HPDE6-E6E7 (cell line): ENCODE data around the gene C19orf85.
"Not testable (repeated sequence)": the region's sequence is repeated elsewhere in the genome, so short reads cannot be mapped to it uniquely, and the experiment has no call there.

Experiments
- DNase-seq: peaks from one replicate; pipeline ENCODE4 v3.0.0; 2011; ENCODE audit warnings: missing footprints; ENCODE audit errors: extremely low spot score

The C19orf85 gene

GRCh38 chr19:55440411-55441105, 24.0 kb downstream of the C19orf85 start:
- DNase-seq, result no peak

GRCh38 chr19:55439052-55439451, 25.5 kb downstream of the C19orf85 start:
- no peak for DNase-seq

DNA sequence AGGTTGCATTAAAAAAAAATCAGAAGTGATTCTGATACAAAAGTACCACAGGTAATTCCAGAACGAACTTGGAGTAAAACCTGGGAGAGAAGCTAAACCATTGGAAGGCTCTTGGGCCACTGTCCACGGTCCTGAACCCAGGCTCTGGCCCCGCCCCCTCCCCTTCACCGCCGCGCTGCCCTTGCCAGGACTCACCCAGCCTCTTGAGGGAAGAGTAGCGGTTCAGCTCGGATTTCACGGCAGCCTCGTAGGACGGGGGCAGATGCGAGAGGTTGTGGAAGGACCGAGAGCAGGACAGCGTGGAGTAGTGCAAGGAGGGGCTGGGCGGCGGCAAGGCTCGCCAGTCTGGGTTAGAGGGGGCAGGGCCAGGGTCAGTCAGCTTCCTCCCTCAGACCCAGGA, 27.1 kb downstream of the C19orf85 start:
- DNase-seq, result peak; percentile 74

GRCh38 chr19:55436847-55437246, 27.7 kb downstream of the C19orf85 start:
- no peak for DNase-seq

GRCh38 chr19:55435020-55435419, 29.5 kb downstream of the C19orf85 start:
- no peak for DNase-seq

- no peak for DNase-seq
These were observed 30.1 kb downstream of the C19orf85 start for GRCh38 chr19:55434356-55434919.

DNA sequence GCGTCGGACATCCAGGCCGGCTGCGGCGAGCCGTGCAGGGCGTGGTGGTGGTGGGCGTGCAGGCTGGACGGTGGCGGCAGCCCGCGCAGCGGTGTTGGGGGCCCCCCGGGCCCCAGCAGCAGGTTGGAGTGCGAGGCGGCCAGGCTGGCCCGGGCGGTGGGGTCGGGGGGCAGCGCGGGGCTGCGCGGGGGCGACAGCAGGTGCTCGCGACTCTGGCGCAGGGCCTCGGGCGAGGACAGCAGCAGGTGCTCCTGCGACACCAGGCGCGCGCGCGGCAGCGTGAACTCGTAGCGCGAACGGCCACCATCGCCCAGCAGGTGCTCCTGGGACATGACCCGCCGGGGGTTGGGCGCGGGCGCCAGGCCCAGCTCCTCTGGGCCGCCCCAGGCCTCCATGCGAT, 31.3 kb downstream of the C19orf85 start:
- DNase-seq, result no peak

DNA sequence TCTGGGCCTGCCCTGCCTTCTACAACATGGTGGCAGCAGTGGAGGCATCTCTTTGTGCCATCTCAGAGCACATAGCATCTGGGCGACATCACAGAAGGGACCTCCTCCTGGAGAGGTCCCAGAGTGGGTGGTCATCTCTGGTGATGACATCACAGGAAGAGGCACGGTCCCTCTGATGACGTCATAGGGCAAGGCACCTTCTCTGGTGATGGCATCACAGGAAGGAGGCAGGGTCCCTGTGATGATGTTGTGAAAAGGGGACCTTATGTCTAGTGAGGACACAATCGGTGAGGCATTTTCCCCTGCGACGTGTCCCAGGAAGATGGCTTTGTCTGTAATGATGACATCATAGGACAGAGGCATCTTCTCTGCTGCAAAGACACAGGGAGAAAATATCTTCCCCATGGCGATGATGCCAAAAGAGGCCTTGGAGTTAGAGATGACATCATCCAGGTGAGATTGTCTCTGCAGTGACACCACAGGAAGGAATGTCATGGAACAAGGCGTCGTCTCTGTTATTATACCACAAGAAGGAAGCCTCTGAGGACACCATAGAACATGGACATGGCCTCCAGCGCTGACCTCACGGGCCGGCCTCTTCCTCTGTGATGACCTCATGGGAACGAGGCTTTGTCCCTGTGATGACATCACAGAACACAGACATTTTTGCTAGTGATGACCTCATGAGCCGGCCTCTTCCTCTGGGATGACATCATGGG, 32.2 kb downstream of the C19orf85 start:
- DNase-seq, result no peak

GRCh38 chr19:55431183-55431582, 33.4 kb downstream of the C19orf85 start:
- no peak for DNase-seq

GRCh38 chr19:55426042-55426441, 38.5 kb downstream of the C19orf85 start:
- no peak for DNase-seq

DNA sequence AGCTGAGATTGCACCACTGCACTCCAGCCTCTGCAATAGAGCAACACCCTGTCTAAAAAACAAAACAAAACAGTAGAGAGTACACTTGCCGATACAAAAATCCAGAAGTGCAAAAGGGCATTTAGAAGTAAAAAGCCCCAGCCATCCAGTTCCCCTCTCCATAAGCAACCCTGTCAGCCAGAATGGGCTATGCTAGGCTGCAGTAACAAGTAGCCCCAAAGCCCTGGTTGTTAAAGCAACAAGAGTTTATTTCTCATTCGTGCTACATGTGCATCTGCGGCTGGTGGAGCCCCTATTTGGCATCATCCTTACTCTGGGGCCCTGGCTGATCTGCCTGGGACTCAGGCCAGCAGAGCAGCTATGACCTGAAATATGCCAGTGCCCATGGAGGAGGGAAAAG, 40.0 kb downstream of the C19orf85 start:
- DNase-seq, result no peak

DNA sequence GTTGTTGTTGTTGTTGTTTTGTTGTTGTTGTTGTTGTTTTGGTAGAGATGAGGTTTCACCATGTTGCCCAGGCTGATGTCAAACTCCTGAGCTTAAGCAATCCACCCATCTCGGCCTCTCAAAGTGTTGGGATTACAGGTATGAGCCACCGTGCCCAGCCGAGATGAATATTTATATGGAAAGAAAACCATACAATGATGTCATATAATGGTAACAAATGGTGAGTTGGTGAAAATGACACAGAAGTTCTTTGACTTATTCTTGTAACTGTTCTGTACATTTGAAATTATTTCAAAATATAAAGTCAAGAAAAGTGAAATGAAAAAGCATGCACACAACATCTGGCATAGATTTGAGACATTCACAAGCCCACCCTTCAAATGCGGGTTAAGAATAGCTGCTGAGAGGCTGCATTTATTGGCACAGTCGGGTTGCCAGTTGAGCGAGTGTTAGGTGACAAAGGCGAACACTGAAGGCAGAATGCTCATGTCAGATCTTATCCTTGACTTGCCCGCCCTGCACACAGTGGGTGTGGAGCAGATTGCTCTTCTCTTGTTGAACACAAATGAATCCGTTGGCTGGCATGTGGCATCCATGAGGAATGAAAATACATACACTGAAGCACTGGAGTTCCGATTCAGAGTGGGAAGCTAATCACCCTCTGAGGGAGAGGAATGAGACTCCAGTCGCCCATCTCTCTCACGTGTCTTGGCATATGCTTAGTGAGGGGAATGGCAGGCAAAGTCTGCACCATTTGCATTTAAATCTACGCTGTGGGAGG, 41.1 kb downstream of the C19orf85 start:
- DNase-seq, result no peak

DNA sequence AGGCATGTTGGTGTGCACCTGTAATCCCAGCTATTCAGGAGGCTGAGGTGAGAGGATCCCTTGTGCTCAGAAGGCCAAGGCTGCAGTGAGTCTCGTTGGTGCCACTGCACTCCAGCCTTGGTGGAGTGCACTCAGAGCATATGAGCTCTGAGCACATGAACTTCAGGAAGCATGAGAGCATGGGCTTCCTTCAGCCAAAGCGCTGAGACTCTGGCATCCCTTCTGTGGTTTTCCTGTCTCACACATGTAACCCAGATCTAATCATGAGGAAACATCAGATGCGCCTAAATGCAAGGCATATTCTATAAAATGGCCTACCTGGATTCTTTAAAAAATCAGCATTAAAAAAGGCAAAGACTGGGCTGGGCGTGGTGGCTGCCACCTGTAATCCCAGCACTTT, 43.3 kb downstream of the C19orf85 start:
- not testable (repeated sequence) for DNase-seq

DNA sequence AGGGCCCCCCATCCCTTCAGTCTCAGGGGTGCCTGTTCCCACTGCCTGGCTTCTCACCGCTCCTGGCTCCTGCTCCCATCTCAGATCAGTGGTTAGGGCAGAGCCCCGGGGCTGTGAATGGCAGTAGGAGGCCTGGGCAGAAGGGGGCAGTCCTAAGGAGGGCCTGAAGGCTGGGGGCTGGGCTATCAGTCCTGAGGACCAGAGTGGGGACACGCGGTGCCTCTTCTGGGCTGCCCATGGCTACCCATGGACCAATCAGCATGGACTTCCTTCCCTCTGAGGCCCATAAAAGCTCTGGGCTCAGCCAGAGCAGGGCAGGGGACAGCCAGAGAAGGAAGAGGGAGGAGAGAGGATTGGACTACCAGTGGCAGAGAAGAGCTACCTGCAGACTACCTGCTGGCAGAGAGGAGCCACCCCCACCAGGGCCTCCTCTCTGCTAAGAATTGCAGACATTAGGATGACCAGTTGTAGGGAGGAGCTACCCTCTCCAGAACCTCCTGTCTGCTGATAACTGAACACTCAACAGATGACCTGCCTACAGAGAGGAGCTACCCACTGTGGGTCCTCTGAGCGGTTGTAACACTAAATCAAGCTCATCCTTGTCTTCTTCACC, 44.8 kb downstream of the C19orf85 start:
- no peak for DNase-seq

GRCh38 chr19:55419103-55419502, 45.4 kb downstream of the C19orf85 start:
- DNase-seq, result no peak

DNA sequence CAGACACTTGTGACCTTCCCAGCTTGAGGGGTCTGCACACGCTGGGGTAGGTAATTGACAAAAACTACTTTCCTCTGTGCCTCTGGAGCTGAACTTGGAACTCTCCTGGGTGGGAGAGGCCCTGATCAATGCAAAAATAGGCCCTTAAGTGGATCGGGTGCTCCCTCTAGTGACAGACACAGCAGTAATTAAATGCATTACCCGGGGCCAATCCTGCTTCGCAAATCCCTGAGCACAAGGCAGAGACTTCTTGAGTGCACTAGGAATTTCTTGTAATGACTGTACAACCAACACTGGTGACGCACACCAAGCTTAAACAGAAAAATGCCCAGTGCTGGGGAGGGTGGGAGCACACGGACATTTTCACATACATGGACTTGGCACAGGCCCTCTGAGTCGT, 46.4 kb downstream of the C19orf85 start:
- peak; percentile 62 for DNase-seq
